Spleen (tissue), 7 donors: ENCODE data around the gene PROB1.
A peak's percentile ranks its signal among the peaks of the same experiment; 100 is the strongest.

ENCODE experiments used
- CTCF ChIP-seq, 11 experiments: fragments of 200-600 bp in 7 of 11; fragments of 450-650 bp in 4 of 11; sonication (generic) in 4 of 11; IDR thresholded peaks in 8 of 11; conservative IDR thresholded peaks in 3 of 11; 1 replicate in 7 of 11; 2 replicates in 4 of 11; pipeline versions ENCODE4 v1.4.0 to v1.8.0; 2016 to 2021; ENCODE audit warnings: antibody characterized with exemption in 11 of 11, inconsistent platforms in 4 of 11, mild to moderate bottlenecking in 1 of 11
- POLR2A ChIP-seq, 3 donors: fragments of 450-650 bp; IDR thresholded peaks; one replicate each; pipeline ENCODE4 v1.5.1; 2017; ENCODE audit warnings: antibody characterized with exemption in 3 of 3, mild to moderate bottlenecking in 1 of 3
- POLR2AphosphoS5 ChIP-seq, 3 donors: sonication (generic); formaldehyde crosslinking; IDR thresholded peaks; one replicate each; pipeline ENCODE4 v1.5.1; 2017; ENCODE audit warnings: antibody characterized with exemption in 3 of 3
- donor health status: DM: no; HTN: no; CAD: no; lungs with moderate emphysema.
- donor health status: DM: no; HTN: no; CAD: no.
- donor health status: DM: no; HTN: no; CAD: no.

- TF ChIP-seq CTCF (IDR thresholded peaks at IDR 0.05 in 8 of 11, conservative IDR thresholded peaks at IDR 0.05 in 3 of 11) (no peak), POLR2A (IDR thresholded peaks at IDR 0.05) (no peak), POLR2AphosphoS5 (IDR thresholded peaks at IDR 0.05) (peak in 1 of 3 donors; percentile 56)
Measured at GRCh38 chr5:139378101-139378825, 16.6 kb downstream of the PROB1 start.
